Panc1 (cell line): ENCODE data around the gene BCAS3. TPM values are rescaled to one million over a fixed set of nuclear protein-coding genes. Genes with fewer than 3 reads are reported as not detected.
A peak's percentile ranks its signal among the peaks of the same experiment; 100 is the strongest.

Experiments used
- ATAC-seq: fragments of 200-7000 bp; cut with Tn5 transposase; 2 replicates; pipeline ENCODE4 v1.9.1; 2020; ENCODE audit warnings: mild to moderate bottlenecking, moderate library complexity
- BruUV-seq: library from RNA; stranded (reverse); fragments of 400-500 nt; replicated peaks from 2 replicates; lab custom pipeline; 2021; lab: Mats Ljungman, UMichigan
- CTCF ChIA-PET: fragments of 300-600 bp; sonication (Branson Sonifier 250); formaldehyde crosslinking; loops from one replicate; lab custom pipeline; 2022; ENCODE audit warnings: antibody characterized with exemption; lab: Charles Lee
- POLR2A ChIA-PET: fragments of 300-600 bp; sonication (Branson Sonifier 250); formaldehyde crosslinking; loops from one replicate; lab custom pipeline; 2022; ENCODE audit warnings: antibody characterized with exemption; lab: Charles Lee
- DNase-seq: peaks from one replicate; pipeline ENCODE4 v3.0.0-alpha.2; 2010; ENCODE audit warnings: low read depth, low spot score
- H3K27ac ChIP-seq: 2 replicates; pipeline ENCODE4 v1.5.1; 2011; ENCODE audit warnings: mild to moderate bottlenecking, low read length, inconsistent platforms
- H3K27me3 ChIP-seq: fragments of 200-500 bp; sonication (Bioruptor generic); 2 replicates; pipeline ENCODE4 v1.6.0; 2014; ENCODE audit warnings: low read length, inconsistent platforms; ENCODE audit not compliant: control insufficient read depth, insufficient read depth
- H3K36me3 ChIP-seq: fragments of 200-500 bp; sonication (Bioruptor generic); 2 replicates; pipeline ENCODE4 v1.5.1; 2014; ENCODE audit warnings: inconsistent platforms, mild to moderate bottlenecking, low read length, moderate library complexity; ENCODE audit not compliant: control insufficient read depth, insufficient read depth
- H3K4me1 ChIP-seq: 2 replicates; pipeline ENCODE4 v1.5.1; 2011; ENCODE audit warnings: inconsistent platforms, mild to moderate bottlenecking, low read length, moderate library complexity; ENCODE audit not compliant: control insufficient read depth, insufficient read depth
- H3K4me3 ChIP-seq, 2 experiments: 2 replicates each; pipeline ENCODE4 v1.5.1; 2011 to 2012; ENCODE audit warnings: low read depth in 2 of 2, low read length in 2 of 2, mild to moderate bottlenecking in 2 of 2, inconsistent platforms in 1 of 2, moderate library complexity in 1 of 2
- H3K9me3 ChIP-seq: fragments of 200-500 bp; sonication (Bioruptor generic); 2 replicates; pipeline ENCODE4 v1.5.1; 2014; ENCODE audit warnings: low read depth, mild to moderate bottlenecking, inconsistent platforms, low read length, moderate library complexity; ENCODE audit not compliant: control insufficient read depth, insufficient read depth
- CTCF ChIP-seq: fragments of 450-650 bp; IDR thresholded peaks from 2 replicates; pipeline ENCODE4 v1.5.1; 2017; ENCODE audit warnings: mild to moderate bottlenecking
- POLR2AphosphoS5 ChIP-seq: IDR thresholded peaks from 2 replicates; pipeline ENCODE4 v1.6.1; 2012; ENCODE audit warnings: mild to moderate bottlenecking, low read depth, low read length, moderate library complexity
- REST ChIP-seq, 2 experiments: IDR thresholded peaks; 2 replicates each; pipeline ENCODE4 v1.6.1; 2011 to 2012; ENCODE audit warnings: low read depth in 2 of 2, control low read depth in 1 of 2, low read length in 1 of 2, mild to moderate bottlenecking in 1 of 2, moderate library complexity in 1 of 2; ENCODE audit not compliant: insufficient read depth in 1 of 2
- SIN3A ChIP-seq: IDR thresholded peaks from 2 replicates; pipeline ENCODE4 v1.6.1; 2012; ENCODE audit warnings: low read depth, mild to moderate bottlenecking, low read length, moderate library complexity, borderline replicate concordance; ENCODE audit not compliant: insufficient read depth
- TCF7L2 ChIP-seq: IDR thresholded peaks from 2 replicates; pipeline ENCODE4 v1.6.1; 2011; ENCODE audit warnings: mild to moderate bottlenecking, low read depth, low read length, inconsistent platforms
- in situ Hi-C: cut with HindIII; loops from 2 replicates; pipeline ENCODE4 v1.10.0; 2016; ENCODE audit warnings: low sequenced_read_pairs, low pct_unique_long_range_greater_than_20kb
- intact Hi-C: fragments of 100-400 bp; cut with micrococcal nuclease; formaldehyde crosslinking; loops from one replicate; pipeline ENCODE4 v1.10.0; 2022; ENCODE audit not compliant: unreplicated experiment
- total RNA-seq: library from RNA; stranded (reverse); gene quantifications from one replicate; pipeline ENCODE4 v1.2.1, GENCODE V29; 2021; ENCODE audit not compliant: unreplicated experiment

Gene BCAS3
- total RNA-seq, 1 experiment from 2014 or later: 9.3 TPM

- ChIA-PET POLR2A (no interaction called here), CTCF (interaction anchor here (0.5 kb wide), 1 partner anchor 206 kb away, joined by 8 read pairs; no protein-coding TSS in a partner anchor)
- no peak for DNase-seq
- no peak for ATAC-seq
- intact Hi-C loops: no loop called here
- Histone ChIP-seq H3K4me1 (peaks cover 33% of the 10 kb centered on the region), H3K27me3 (no peaks in the 10 kb centered on the region), H3K9me3 (no peaks in the 10 kb centered on the region), H3K27ac (peak overlapping the region; percentile 87), H3K4me3 (no peak overlapping the region), H3K36me3 (no peaks in the 10 kb centered on the region)
- no TSS peak for BruUV-seq
- in situ Hi-C loops: no loop called here
- TF ChIP-seq CTCF: no peak
- 0 out of 4 replicates have a peak, but pooled peaks of 1 of the 2 experiments have one; percentile 35 for TF ChIP-seq REST (IDR thresholded peaks at IDR 0.05; ENCODE audit: insufficient read depth in 1 of 2, low read depth in 2 of 2, low read length in 1 of 2)
Observed at GRCh38 chr17:61235001-61235826, 557.6 kb downstream of the BCAS3 start.

- in situ Hi-C loops (no loop called here), intact Hi-C loops (no loop called here)
- 0 out of 4 replicates have a peak, but pooled peaks of 1 of the 2 experiments have one; percentile 12 for TF ChIP-seq REST (IDR thresholded peaks at IDR 0.05; ENCODE audit: insufficient read depth in 1 of 2, low read depth in 2 of 2, low read length in 1 of 2)
- TF ChIP-seq CTCF: no peak
- TF ChIP-seq POLR2AphosphoS5: peak; percentile 46; the same call in 1 of the 2 replicates
- no peak for TF ChIP-seq SIN3A
- peak; percentile 86 for TF ChIP-seq TCF7L2
- peak; percentile 91 for ATAC-seq
- H3K36me3 ChIP-seq: no peaks in the 10 kb centered on the region
- ChIA-PET POLR2A (no interaction called here), CTCF (interaction anchor here (0.5 kb wide), 1 partner anchor 206 kb away, joined by 8 read pairs; no protein-coding TSS in a partner anchor)
- no peak for DNase-seq
- BruUV-seq: no TSS peak
- no peak overlapping the region for H3K4me3 ChIP-seq
- H3K9me3 ChIP-seq: no peaks in the 10 kb centered on the region
- H3K27ac ChIP-seq: peak overlapping the region; percentile 87
- H3K27me3 ChIP-seq: no peaks in the 10 kb centered on the region
- H3K4me1 ChIP-seq: peaks cover 33% of the 10 kb centered on the region
Observed at GRCh38 chr17:61235827-61236197, 558.2 kb downstream of the BCAS3 start.
